HepG2 (cell line): Measurements from ENCODE around the gene SYT1. TPM values are rescaled to one million over a fixed set of nuclear protein-coding genes. Genes with fewer than 3 reads are reported as not detected.

Experiments
- ATAC-seq: fragments of 200-7000 bp; cut with Tn5 transposase; 3 replicates; pipeline ENCODE4 v1.9.1; 2020; ENCODE audit warnings: mild to moderate bottlenecking, moderate library complexity
- BruUV-seq: library from RNA; stranded (reverse); fragments of 400-500 nt; replicated peaks from 2 replicates; lab custom pipeline; 2021; lab: Mats Ljungman, UMichigan
- CTCF ChIA-PET: fragments of 300-600 bp; formaldehyde crosslinking; extraction: SDS; loops from one replicate; lab custom pipeline; 2021; ENCODE audit warnings: low total read pairs, inconsistent platforms, low intra/inter-chr PET ratio; lab: Yijun Ruan, JAX
- POLR2A ChIA-PET: fragments of 350-600 bp; sonication (Branson Sonifier 250); formaldehyde crosslinking; loops from one replicate; lab custom pipeline; 2020; ENCODE audit warnings: antibody characterized with exemption, inconsistent platforms; lab: Yijun Ruan, JAX
- DNase-seq: peaks from one replicate; pipeline ENCODE4 v3.0.0-alpha.2; 2015; ENCODE audit warnings: low spot score
- FAIRE-seq: peaks from 3 replicates; lab custom pipeline; 2011; peaks lifted over from hg19 to GRCh38; lab: Jason Lieb, UNC
- H2AFZ ChIP-seq: one replicate; pipeline ENCODE4 v1.6.1; 2011; ENCODE audit warnings: low read length, inconsistent platforms
- H3K27ac ChIP-seq: fragments of 300-600 bp; 3 replicates; pipeline ENCODE4 v1.8.0; 2011; ENCODE audit warnings: mixed run types, mild to moderate bottlenecking, mixed read lengths, low read length, inconsistent platforms; ENCODE audit not compliant: insufficient read depth; ENCODE audit errors: extremely low read length
- H3K27me3 ChIP-seq, 2 experiments: fragments of 200-600 bp in 1 of 2; 2 replicates in 1 of 2; 3 replicates in 1 of 2; pipeline versions ENCODE4 v1.6.0 to v1.8.0; 2011; ENCODE audit warnings: low read length in 2 of 2, mild to moderate bottlenecking in 2 of 2, moderate library complexity in 2 of 2, inconsistent platforms in 1 of 2; ENCODE audit not compliant: insufficient read depth in 2 of 2, control insufficient read depth in 1 of 2
- H3K36me3 ChIP-seq, 2 experiments: fragments of 200-600 bp in 1 of 2; replicated peaks in 1 of 2; 2 replicates in 1 of 2; 3 replicates in 1 of 2; pipeline versions ENCODE4 v1.5.1 to v1.8.0; 2011; ENCODE audit warnings: low read length in 2 of 2, inconsistent platforms in 1 of 2; ENCODE audit not compliant: insufficient read depth in 2 of 2, control insufficient read depth in 1 of 2
- H3K4me1 ChIP-seq: 2 replicates; pipeline ENCODE4 v1.5.1; 2012; ENCODE audit warnings: low read length, inconsistent platforms; ENCODE audit not compliant: insufficient read depth
- H3K4me2 ChIP-seq: 2 replicates; pipeline ENCODE4 v1.6.0; 2011; ENCODE audit warnings: low read depth, low read length, inconsistent platforms
- H3K4me3 ChIP-seq, 3 experiments: fragments of 200-600 bp in 1 of 3; sonication (generic), shearing (Covaris generic) in 1 of 3; replicated peaks in 1 of 3; 2 replicates each; pipeline ENCODE4 v1.5.1; 2011 to 2016; ENCODE audit warnings: low read length in 3 of 3, inconsistent platforms in 2 of 3, low read depth in 2 of 3, mild to moderate bottlenecking in 2 of 3, control low read depth in 1 of 3, mixed read lengths in 1 of 3; ENCODE audit not compliant: insufficient read depth in 1 of 3
- H3K79me2 ChIP-seq: one replicate; pipeline ENCODE4 v1.6.1; 2011; ENCODE audit warnings: low read length, inconsistent platforms; ENCODE audit not compliant: insufficient read depth
- H3K9ac ChIP-seq: 2 replicates; pipeline ENCODE4 v1.6.0; 2011; ENCODE audit warnings: mild to moderate bottlenecking, low read depth, low read length, inconsistent platforms; ENCODE audit not compliant: insufficient read depth
- H3K9me3 ChIP-seq: 2 replicates; pipeline ENCODE4 v1.5.1; 2012; ENCODE audit warnings: mild to moderate bottlenecking, low read length
- H4K20me1 ChIP-seq: 2 replicates; pipeline ENCODE4 v1.6.0; 2011; ENCODE audit warnings: inconsistent platforms, mild to moderate bottlenecking, low read length, moderate library complexity; ENCODE audit not compliant: insufficient read depth
- CHD2 ChIP-seq: IDR thresholded peaks from 2 replicates; pipeline ENCODE4 v1.6.1; 2011; ENCODE audit warnings: low read depth, low read length, improper control_type of control experiment
- GLI4 ChIP-seq: sonication (generic); formaldehyde crosslinking; IDR thresholded peaks from 2 replicates; pipeline ENCODE4 v1.5.1; 2020; ENCODE audit warnings: missing genetic modification reagents, mild to moderate bottlenecking, moderate library complexity, borderline replicate concordance
- ISL2 ChIP-seq: sonication (generic); formaldehyde crosslinking; IDR thresholded peaks from 2 replicates; pipeline ENCODE4 v1.5.0; 2020; ENCODE audit warnings: missing genetic modification reagents
- LRRFIP1 ChIP-seq: sonication (generic); formaldehyde crosslinking; conservative IDR thresholded peaks from 2 replicates; pipeline ENCODE4 v1.4.0; 2020; ENCODE audit warnings: missing genetic modification reagents
- PBX3 ChIP-seq: sonication (generic); formaldehyde crosslinking; IDR thresholded peaks from 2 replicates; pipeline ENCODE4 v1.8.1; 2023; ENCODE audit warnings: missing genetic modification reagents, inconsistent platforms, borderline replicate concordance
- RAD51 ChIP-seq: fragments of 450-650 bp; IDR thresholded peaks from 2 replicates; pipeline ENCODE4 v1.6.1; 2016; ENCODE audit warnings: borderline replicate concordance
- SMARCC2 ChIP-seq: fragments of 450-650 bp; IDR thresholded peaks from 2 replicates; pipeline ENCODE4 v1.6.1; 2017; ENCODE audit warnings: antibody characterized with exemption, mild to moderate bottlenecking
- SOX13 ChIP-seq, 3 experiments: fragments of 450-650 bp in 1 of 3; sonication (generic) in 1 of 3; formaldehyde crosslinking in 1 of 3; IDR thresholded peaks in 2 of 3; conservative IDR thresholded peaks in 1 of 3; 2 replicates each; pipeline versions ENCODE4 v1.5.0 to v1.6.1; 2016 to 2020; ENCODE audit warnings: antibody characterized with exemption in 1 of 3, mild to moderate bottlenecking in 1 of 3, missing compliant biosample characterization in 1 of 3, missing genetic modification reagents in 1 of 3, moderate library complexity in 1 of 3
- TEAD3 ChIP-seq: optimal IDR thresholded peaks from 2 replicates; pipeline ENCODE3; 2016; ENCODE audit warnings: borderline replicate concordance
- TRIM22 ChIP-seq: fragments of 450-650 bp; IDR thresholded peaks from 2 replicates; pipeline ENCODE4 v1.6.1; 2017
- ZFP62 ChIP-seq: sonication (generic); formaldehyde crosslinking; IDR thresholded peaks from 2 replicates; pipeline ENCODE4 v1.4.0; 2020; ENCODE audit warnings: missing genetic modification reagents
- ZNF558 ChIP-seq: sonication (generic); formaldehyde crosslinking; IDR thresholded peaks from 2 replicates; pipeline ENCODE4 v1.9.0; 2022; ENCODE audit warnings: mild to moderate bottlenecking, missing genetic modification reagents, borderline replicate concordance
- WGBS: methylation state at CpG from one replicate; pipeline ENCODE4 v1.1.6; 2017; ENCODE audit warnings: low lambda C conversion rate; 5-methylcytosine and 5-hydroxymethylcytosine counted together
- in situ Hi-C: cut with HindIII; loops from 2 replicates; pipeline ENCODE4 v1.10.0; 2017; ENCODE audit warnings: low pct_unique_long_range_greater_than_20kb; ENCODE audit not compliant: extremely low pct_ligation_motif_present
- intact Hi-C: fragments of 100-400 bp; cut with micrococcal nuclease; formaldehyde crosslinking; loops from one replicate; pipeline ENCODE4 v1.10.0; 2022; ENCODE audit not compliant: unreplicated experiment
- polyA plus RNA-seq, 8 experiments: library from polyadenylated mRNA; depleted of rRNA in 3 of 8; stranded (reverse) in 7 of 8; unstranded in 1 of 8; fragments of >200 nt; fragmentation: Illumina TruSeq in 4 of 8; extraction: Trizol in 4 of 8; gene quantifications; 2 replicates each; pipeline versions ENCODE4 v1.2.1 to v1.2.3, GENCODE V29; 2011 to 2016; ENCODE audit warnings: low read depth in 4 of 8, missing spikeins in 1 of 8, mixed read lengths in 1 of 8; ENCODE audit not compliant: insufficient read depth in 1 of 8
- total RNA-seq, 5 experiments: library from RNA; depleted of rRNA; stranded (reverse); fragments of >200 nt; fragmentation: Illumina TruSeq; extraction: Trizol; gene quantifications; 2 replicates each; pipeline ENCODE4 v1.2.3, GENCODE V29; 2016; ENCODE audit warnings: low read depth in 1 of 5
- TF ChIP-seq, protein P1 (sequence below): IDR thresholded peaks from 2 replicates; pipeline ENCODE4 v1.6.1; 2016; ENCODE audit warnings: control low read depth

SYT1 gene
- total and polyA plus RNA-seq, 2 of the 13 experiments (the other 11 are each of a cell fraction or from before 2014, with no cell fraction given): not detected

DNA sequence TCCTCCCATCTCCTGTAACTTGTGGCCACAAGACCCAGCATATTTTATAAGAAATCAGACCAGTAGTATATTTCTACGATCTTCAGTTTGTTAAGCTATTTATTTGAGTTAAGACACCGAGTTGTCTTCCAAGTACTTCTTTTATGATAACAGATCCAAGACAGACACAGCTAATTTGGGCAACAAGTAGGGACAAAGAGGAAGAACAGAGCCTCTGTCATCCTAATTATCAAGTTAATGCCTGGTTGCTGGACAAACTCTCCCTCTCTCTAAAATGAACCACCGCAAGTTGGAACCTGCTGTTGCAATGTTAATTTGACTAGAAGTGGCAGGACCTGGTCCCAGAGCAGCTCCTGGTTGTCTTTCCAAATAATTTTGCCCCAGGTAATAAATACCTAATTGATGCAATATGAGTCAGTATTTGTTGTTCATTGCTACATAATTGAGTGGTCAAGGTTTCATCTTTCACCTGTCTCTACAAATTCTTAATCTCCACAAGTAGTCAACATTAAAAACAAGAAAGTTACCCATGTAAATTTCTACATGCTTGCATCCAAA, 502.5 kb downstream of the SYT1 start:
- BruUV-seq: no TSS peak
- H3K4me1 ChIP-seq: no peaks in the 10 kb centered on the region
- no peak overlapping the region for H3K9ac ChIP-seq
- FAIRE-seq (no peak), DNase-seq (no peak), ATAC-seq (no peak)
- no peaks in the 10 kb centered on the region for H3K27me3 ChIP-seq
- no peak for TF ChIP-seq GLI4
- no peaks in the 10 kb centered on the region for H3K9me3 ChIP-seq
- peak overlapping the region; percentile 11 for H2AFZ ChIP-seq
- no peaks in the 10 kb centered on the region for H3K36me3 ChIP-seq
- H3K4me3 ChIP-seq: no peak overlapping the region
- ChIA-PET POLR2A (no interaction called here), CTCF (no interaction called here)
- in situ Hi-C loops: no loop called here
- intact Hi-C loops: no loop called here
- no peak overlapping the region for H3K27ac ChIP-seq
- 0% methylated on average over 3 of the region's 3 CpGs for WGBS
- H3K79me2 ChIP-seq: no peaks in the 10 kb centered on the region
- no peak overlapping the region for H3K4me2 ChIP-seq
- H4K20me1 ChIP-seq: no peaks in the 10 kb centered on the region

DNA sequence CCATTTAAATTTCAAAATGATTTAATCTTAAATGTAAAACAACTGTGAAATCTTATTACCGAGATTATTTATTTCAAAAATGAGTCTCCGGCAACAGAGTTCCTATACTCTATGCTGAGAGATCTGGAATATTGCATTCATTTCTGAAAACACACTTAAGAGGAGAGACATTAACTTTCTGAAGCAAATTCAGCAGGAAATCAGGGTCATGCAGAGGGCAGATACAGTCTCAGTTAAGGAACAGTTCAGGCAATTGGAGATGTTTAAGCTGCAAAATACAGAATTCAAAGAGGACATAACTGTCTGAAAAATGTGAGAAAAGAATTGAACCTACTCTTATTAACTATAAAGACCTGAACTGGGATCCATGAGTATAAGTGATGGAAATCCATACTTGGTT, 505.4 kb downstream of the SYT1 start:
- DNase-seq (no peak), FAIRE-seq (no peak), ATAC-seq (no peak)
- Histone ChIP-seq H3K4me3 (no peak overlapping the region), H3K27me3 (no peaks in the 10 kb centered on the region), H3K9ac (no peak overlapping the region), H3K36me3 (no peaks in the 10 kb centered on the region), H2AFZ (no peak overlapping the region), H3K4me2 (no peak overlapping the region), H3K4me1 (no peaks in the 10 kb centered on the region), H3K27ac (no peak overlapping the region), H4K20me1 (no peaks in the 10 kb centered on the region), H3K79me2 (no peaks in the 10 kb centered on the region), H3K9me3 (no peaks in the 10 kb centered on the region)
- 42% methylated on average over 2 of the region's 2 CpGs for WGBS
- in situ Hi-C loops: no loop called here
- intact Hi-C loops: no loop called here
- ChIA-PET CTCF (no interaction called here), POLR2A (no interaction called here)
- BruUV-seq: no TSS peak
- TF ChIP-seq PBX3 (CRISPR knock-in tag) (no peak), LRRFIP1 (CRISPR knock-in tag) (no peak), TEAD3 (CRISPR knock-in tag) (no peak), CHD2 (no peak), SOX13 (IDR thresholded peaks at IDR 0.05) (no peak), SOX13 (CRISPR knock-in tag; conservative IDR thresholded peaks at IDR 0.05 in 1 of 2, IDR thresholded peaks at IDR 0.05 in 1 of 2) (no peak), ZNF558 (no peak), RAD51 (no peak), SMARCC2 (no peak), ISL2 (CRISPR knock-in tag) (no peak), ZFP62 (CRISPR knock-in tag) (no peak), TRIM22 (no peak)
- TF ChIP-seq, protein P1, sequence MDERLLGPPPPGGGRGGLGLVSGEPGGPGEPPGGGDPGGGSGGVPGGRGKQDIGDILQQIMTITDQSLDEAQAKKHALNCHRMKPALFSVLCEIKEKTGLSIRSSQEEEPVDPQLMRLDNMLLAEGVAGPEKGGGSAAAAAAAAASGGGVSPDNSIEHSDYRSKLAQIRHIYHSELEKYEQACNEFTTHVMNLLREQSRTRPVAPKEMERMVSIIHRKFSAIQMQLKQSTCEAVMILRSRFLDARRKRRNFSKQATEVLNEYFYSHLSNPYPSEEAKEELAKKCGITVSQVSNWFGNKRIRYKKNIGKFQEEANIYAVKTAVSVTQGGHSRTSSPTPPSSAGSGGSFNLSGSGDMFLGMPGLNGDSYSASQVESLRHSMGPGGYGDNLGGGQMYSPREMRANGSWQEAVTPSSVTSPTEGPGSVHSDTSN (CRISPR knock-in tag): no peak
